GM12801 (cell line): ENCODE data around the gene OR1D5.
"Not testable (repeated sequence)": the region's sequence is repeated elsewhere in the genome, so short reads cannot be mapped to it uniquely, and the experiment has no call there.

Experiments used
- CTCF ChIP-seq: IDR thresholded peaks from one replicate; pipeline ENCODE4 v1.5.1; 2011; ENCODE audit warnings: control low read depth; ENCODE audit not compliant: insufficient read length; ENCODE audit errors: extremely low read depth

OR1D5 gene

GRCh38 chr17:3063507-3063906 lies at the start of gene OR1D5:
OR1D5 (minus strand) TSS chr17:3063607; CDS start chr17:3063607, 0 bp downstream.
- TF ChIP-seq CTCF: not testable (repeated sequence)

GRCh38 chr17:3104322-3104721 lies 40.9 kb upstream of the OR1D5 start, which contains the start of gene OR1D2:
OR1D2 (minus strand) TSS chr17:3104422; CDS start chr17:3092996, 11,426 bp downstream.
- TF ChIP-seq CTCF: no peak

GRCh38 chr17:3049705-3050295 lies 13.6 kb downstream of the OR1D5 start:
- TF ChIP-seq CTCF: no peak

- no peak for TF ChIP-seq CTCF
Measured at GRCh38 chr17:3048727-3049471, 14.5 kb downstream of the OR1D5 start.

GRCh38 chr17:3046753-3047152 lies 16.7 kb downstream of the OR1D5 start:
- no peak for TF ChIP-seq CTCF

GRCh38 chr17:3043737-3044365 lies 19.6 kb downstream of the OR1D5 start:
- no peak for TF ChIP-seq CTCF

GRCh38 chr17:3040882-3041281 lies 22.5 kb downstream of the OR1D5 start:
- TF ChIP-seq CTCF: no peak
